BLaER1 treated with 17β-estradiol and CSF1 and Interleukin-3, amounts not matched to agents 10 nM and 100 nM (cell line): ENCODE data around the gene PDIA5.
"Not testable (repeated sequence)": the region's sequence is repeated elsewhere in the genome, so short reads cannot be mapped to it uniquely, and the experiment has no call there.

Source experiments
- H3K27ac ChIP-seq, 11 experiments: shearing (Covaris generic); formaldehyde crosslinking; 2 replicates each; pipeline ENCODE4 v1.8.1; 2022
- H3K27me3 ChIP-seq, 11 experiments: shearing (Covaris generic); formaldehyde crosslinking; 2 replicates each; pipeline ENCODE4 v1.8.1; 2022
- H3K36me3 ChIP-seq, 11 experiments: shearing (Covaris generic); formaldehyde crosslinking; 2 replicates each; pipeline ENCODE4 v1.8.1; 2022
- H3K4me1 ChIP-seq, 10 experiments: shearing (Covaris generic); formaldehyde crosslinking; 2 replicates each; pipeline ENCODE4 v1.8.1; 2022
- H3K4me2 ChIP-seq, 11 experiments: shearing (Covaris generic); formaldehyde crosslinking; 2 replicates each; pipeline ENCODE4 v1.8.1; 2022
- H3K4me3 ChIP-seq, 10 experiments: shearing (Covaris generic); formaldehyde crosslinking; 2 replicates each; pipeline ENCODE4 v1.8.1; 2022
- H3K9ac ChIP-seq, 11 experiments: shearing (Covaris generic); formaldehyde crosslinking; 2 replicates each; pipeline ENCODE4 v1.8.1; 2022
- H3K9me3 ChIP-seq, 11 experiments: shearing (Covaris generic); formaldehyde crosslinking; replicated peaks in 1 of 11; 2 replicates each; pipeline ENCODE4 v1.8.1; 2022
- H4K20me1 ChIP-seq, 11 experiments: shearing (Covaris generic); formaldehyde crosslinking; 2 replicates each; pipeline ENCODE4 v1.8.1; 2022
- Cebpa-rat ChIP-seq, 11 experiments: shearing (Covaris generic); IDR thresholded peaks; 2 replicates each; pipeline ENCODE4 v1.8.1; 2022

Gene PDIA5

DNA sequence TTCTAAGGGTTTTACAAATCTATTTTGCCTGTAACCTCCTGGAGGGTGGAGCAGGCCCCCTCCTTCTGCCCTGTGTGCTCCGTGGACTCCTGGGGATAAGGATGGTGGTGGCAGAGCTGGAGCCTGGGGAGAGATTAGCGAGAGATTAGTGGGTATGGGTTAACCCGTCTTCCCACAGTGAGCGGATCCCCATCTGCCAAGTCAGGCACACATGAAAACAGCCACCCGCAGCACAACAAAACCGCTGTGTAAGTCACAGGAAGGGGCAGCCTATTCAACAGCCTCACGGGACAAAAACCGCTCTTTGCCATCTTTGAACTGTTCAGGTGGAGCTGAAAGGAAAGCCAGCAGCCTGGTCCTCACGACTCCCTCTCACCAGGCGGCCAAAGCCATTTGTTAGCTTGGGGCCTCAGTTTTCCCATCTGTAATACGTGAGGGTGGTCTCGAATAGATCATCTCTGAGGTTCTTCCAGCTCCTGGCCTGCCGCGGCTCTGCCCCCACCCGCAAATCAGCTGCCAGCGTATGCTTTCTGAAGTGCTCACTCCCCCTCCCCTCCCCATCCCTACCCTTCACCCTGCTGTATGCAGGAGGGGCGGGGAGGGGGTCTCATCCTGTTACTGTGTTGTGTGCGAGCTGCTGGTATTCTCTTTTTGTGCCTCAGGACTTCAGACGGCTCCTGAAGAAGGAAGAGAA lies 43.6 kb downstream of the PDIA5 start:
- H3K9ac ChIP-seq: peak overlapping the region in 3 of 11 experiments; percentile 11 to 36 (median 18); a peak in 2 of 22 replicates

DNA sequence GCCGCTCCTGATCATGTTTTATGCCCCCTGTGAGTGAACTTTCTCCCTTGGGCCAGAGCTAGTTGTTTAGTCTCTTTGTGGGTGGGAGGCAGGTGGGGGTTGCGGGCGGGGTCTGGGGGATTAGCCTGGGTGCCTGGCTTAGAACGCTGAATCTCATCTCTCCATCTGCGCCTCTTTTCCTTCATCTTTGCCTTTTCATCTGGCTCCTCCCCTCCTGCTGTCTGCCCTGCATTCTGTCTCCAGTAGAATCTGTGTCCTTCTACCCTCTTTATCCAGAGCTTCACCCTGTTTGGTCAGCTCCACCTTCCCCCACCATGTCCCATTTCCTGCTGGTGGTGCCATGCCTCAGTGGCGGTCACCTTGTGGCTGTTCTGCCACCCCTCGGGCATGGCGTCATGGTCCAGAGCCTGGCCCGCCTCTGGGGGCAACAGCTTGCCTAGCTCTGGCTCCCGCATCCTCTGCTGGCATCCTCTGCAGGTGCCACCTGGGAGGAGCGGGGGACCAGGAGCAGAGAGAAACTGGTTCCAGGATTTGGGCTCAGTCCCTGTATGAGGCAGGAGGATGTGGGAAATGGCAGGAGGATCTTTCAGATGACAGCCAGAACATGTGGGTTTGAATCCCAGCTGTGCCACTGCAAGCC lies 44.3 kb downstream of the PDIA5 start:
- no peaks in the 10 kb centered on the region for H3K9me3 ChIP-seq
- TF ChIP-seq Cebpa-rat (IDR thresholded peaks at IDR 0.05): no peak
- no peak overlapping the region for H3K9ac ChIP-seq
- peaks cover 7 to 49% (median 26%) of the 10 kb centered on the region in 11 experiments for H3K27me3 ChIP-seq
- H3K4me3 ChIP-seq: peak overlapping the region in 4 of 10 experiments; percentile 26 to 42 (median 34); a peak in 2 of 20 replicates
- H3K4me2 ChIP-seq: peak overlapping the region; percentile 56 to 99 (median 86)
- peaks cover 0 to 12% (median 5%) of the 10 kb centered on the region in 11 experiments; a peak in 3 of 22 replicates for H3K36me3 ChIP-seq
- peaks cover 0 to 49% (median 23%) of the 10 kb centered on the region in 11 experiments; a peak in 14 of 22 replicates for H4K20me1 ChIP-seq
- no peak overlapping the region for H3K27ac ChIP-seq
- peaks cover 36 to 74% (median 63%) of the 10 kb centered on the region in 10 experiments for H3K4me1 ChIP-seq

More for the DNA sequence above, 43.6 kb downstream of the PDIA5 start:
- Histone ChIP-seq H3K27me3 (peaks cover 7 to 49% (median 26%) of the 10 kb centered on the region in 11 experiments), H3K4me3 (peak overlapping the region in 6 of 10 experiments; percentile 2 to 53 (median 26); a peak in 8 of 20 replicates), H3K4me1 (peaks cover 38 to 74% (median 67%) of the 10 kb centered on the region in 10 experiments), H3K36me3 (peaks cover 0 to 12% (median 5%) of the 10 kb centered on the region in 11 experiments; a peak in 2 of 22 replicates), H3K27ac (no peak overlapping the region), H3K4me2 (peak overlapping the region; percentile 56 to 99 (median 86)), H4K20me1 (peaks cover 0 to 53% (median 27%) of the 10 kb centered on the region in 11 experiments; a peak in 15 of 22 replicates), H3K9me3 (no peaks in the 10 kb centered on the region)
- no peak for TF ChIP-seq Cebpa-rat (IDR thresholded peaks at IDR 0.05)

DNA sequence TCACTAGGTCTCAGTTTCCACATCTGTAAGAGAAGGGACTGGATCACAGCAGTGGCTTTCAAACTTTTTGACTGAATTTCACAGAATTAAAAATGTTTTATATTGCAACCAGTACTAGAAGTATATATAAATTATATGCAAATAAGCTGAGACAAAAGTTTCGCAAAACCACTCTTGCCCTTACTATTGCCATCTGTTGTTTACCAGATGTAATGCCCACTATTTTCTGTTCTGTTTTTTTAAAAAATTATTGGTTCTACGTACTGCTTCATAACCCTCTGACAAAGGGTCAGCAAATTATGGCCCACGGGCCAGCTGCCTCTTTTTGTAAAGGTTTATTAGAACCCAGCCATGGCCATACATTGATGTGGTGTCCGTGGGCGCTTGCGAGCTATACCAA lies 44.8 kb downstream of the PDIA5 start:
- no peaks in the 10 kb centered on the region for H3K9me3 ChIP-seq
- peaks cover 0 to 43% (median 22%) of the 10 kb centered on the region in 11 experiments; a peak in 14 of 22 replicates for H4K20me1 ChIP-seq
- H3K4me3 ChIP-seq: no peak overlapping the region
- peak overlapping the region; percentile 43 to 99 (median 86) for H3K4me2 ChIP-seq
- 0 out of 22 replicates have a peak overlapping the region, but pooled peaks of 1 of the 11 experiments have one; percentile 13 for H3K27ac ChIP-seq
- H3K36me3 ChIP-seq: peaks cover 0 to 14% (median 3%) of the 10 kb centered on the region in 11 experiments; a peak in 3 of 22 replicates
- H3K9ac ChIP-seq: no peak overlapping the region
- H3K27me3 ChIP-seq: peaks cover 7 to 44% (median 26%) of the 10 kb centered on the region in 11 experiments
- no peak for TF ChIP-seq Cebpa-rat (IDR thresholded peaks at IDR 0.05)
- peaks cover 36 to 72% (median 61%) of the 10 kb centered on the region in 10 experiments for H3K4me1 ChIP-seq

DNA sequence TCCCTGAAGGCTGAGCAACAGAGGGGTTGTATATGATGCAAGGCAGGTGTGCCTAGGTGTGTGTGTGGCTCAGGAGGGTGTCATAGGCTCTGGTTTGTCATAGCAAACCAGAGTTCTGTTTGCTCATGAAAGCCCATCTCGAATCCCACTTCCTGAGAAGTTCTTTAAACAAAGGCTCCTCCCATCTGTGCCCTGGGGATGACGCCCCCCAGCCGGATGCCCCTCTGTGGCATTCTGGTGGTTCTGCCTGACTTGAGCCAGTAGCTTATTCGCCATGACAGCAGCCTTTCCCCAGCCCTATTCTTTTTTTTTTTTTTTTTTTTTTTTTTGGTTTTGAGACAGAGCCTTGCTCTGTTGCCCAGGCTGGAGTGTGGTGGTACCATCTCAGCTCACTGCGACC lies 45.4 kb downstream of the PDIA5 start:
- Histone ChIP-seq H3K4me3 (no peak overlapping the region), H3K36me3 (peaks cover 0 to 14% (median 0%) of the 10 kb centered on the region in 11 experiments; a peak in 3 of 22 replicates), H3K27me3 (peaks cover 7 to 42% (median 24%) of the 10 kb centered on the region in 11 experiments; a peak in 21 of 22 replicates), H3K27ac (0 out of 22 replicates have a peak overlapping the region, but pooled peaks of 1 of the 11 experiments have one; percentile 13), H3K4me1 (peaks cover 36 to 72% (median 61%) of the 10 kb centered on the region in 10 experiments), H3K9ac (no peak overlapping the region), H3K4me2 (peak overlapping the region; percentile 43 to 99 (median 86)), H4K20me1 (peaks cover 0 to 43% (median 22%) of the 10 kb centered on the region in 11 experiments; a peak in 14 of 22 replicates), H3K9me3 (no peaks in the 10 kb centered on the region)
- no peak for TF ChIP-seq Cebpa-rat (IDR thresholded peaks at IDR 0.05)

DNA sequence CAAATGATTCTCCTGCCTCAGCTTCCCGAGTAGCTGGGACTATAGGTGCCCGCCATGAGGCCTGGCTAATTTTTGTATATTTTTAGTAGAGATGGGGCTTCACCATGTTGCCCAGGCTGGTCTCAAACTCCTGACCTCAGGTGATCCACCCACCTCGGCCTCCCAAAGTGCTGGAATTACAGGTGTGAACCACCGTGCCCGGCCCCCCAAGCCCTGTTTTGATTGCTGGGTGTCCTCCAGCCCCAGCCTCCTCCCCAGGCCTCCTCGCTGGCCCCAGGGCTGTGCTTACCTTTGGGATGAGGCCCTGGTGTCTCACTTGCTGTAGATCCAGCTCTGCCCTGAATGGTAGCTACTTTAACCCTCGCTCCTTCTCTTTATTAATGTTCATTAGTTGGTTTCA lies 45.8 kb downstream of the PDIA5 start:
- not testable (repeated sequence) for H3K9ac ChIP-seq, H3K9me3 ChIP-seq, H3K4me3 ChIP-seq, H3K27ac ChIP-seq
- H3K4me1 ChIP-seq: peaks cover 36 to 72% (median 61%) of the 10 kb centered on the region in 10 experiments
- peaks cover 0 to 12% (median 0%) of the 10 kb centered on the region in 11 experiments; a peak in 4 of 22 replicates for H3K36me3 ChIP-seq
- peaks cover 0 to 43% (median 22%) of the 10 kb centered on the region in 11 experiments; a peak in 14 of 22 replicates for H4K20me1 ChIP-seq
- peaks cover 7 to 37% (median 20%) of the 10 kb centered on the region in 11 experiments; a peak in 21 of 22 replicates for H3K27me3 ChIP-seq
- H3K4me2 ChIP-seq: peak overlapping the region in 9 of 11 experiments; percentile 82 to 99 (median 87); a peak in 18 of 22 replicates

DNA sequence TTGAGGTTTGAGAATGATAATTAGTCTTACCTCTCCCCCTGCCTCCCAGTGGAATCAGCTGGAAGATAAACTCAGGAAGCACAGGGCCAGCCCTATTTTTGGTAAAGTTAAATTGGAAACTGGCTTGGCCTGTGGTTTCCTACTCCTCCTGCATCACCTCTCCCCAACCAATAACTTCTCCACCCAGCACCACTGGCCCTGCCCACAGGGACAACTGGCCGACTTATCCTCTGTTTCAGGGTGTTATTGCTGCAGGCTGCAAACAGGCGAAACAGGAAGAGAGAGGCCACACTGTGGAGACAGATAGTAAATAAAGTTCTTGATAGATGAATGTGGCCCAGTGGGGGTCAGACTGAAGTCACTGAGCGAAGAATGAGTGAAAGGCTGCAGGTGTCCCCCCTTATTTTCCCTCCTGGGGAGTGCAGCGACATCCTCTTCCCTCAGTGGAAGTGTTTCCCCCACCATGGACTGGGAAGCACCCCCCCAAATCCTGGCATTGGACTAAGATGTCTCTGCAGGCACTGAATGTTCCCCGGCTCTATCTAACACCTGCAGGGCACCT lies 47.1 kb downstream of the PDIA5 start:
- Histone ChIP-seq H3K9ac (no peak overlapping the region), H3K36me3 (peaks cover 0 to 8% (median 0%) of the 10 kb centered on the region in 11 experiments; a peak in 4 of 22 replicates), H4K20me1 (peaks cover 0 to 43% (median 22%) of the 10 kb centered on the region in 11 experiments; a peak in 14 of 22 replicates), H3K4me1 (peaks cover 36 to 71% (median 61%) of the 10 kb centered on the region in 10 experiments), H3K9me3 (no peaks in the 10 kb centered on the region), H3K4me3 (peak overlapping the region in 3 of 10 experiments; percentile 24 to 34 (median 26); a peak in 4 of 20 replicates), H3K27ac (no peak overlapping the region), H3K27me3 (peaks cover 2 to 32% (median 10%) of the 10 kb centered on the region in 11 experiments; a peak in 19 of 22 replicates), H3K4me2 (peak overlapping the region; percentile 3 to 99 (median 86))
- no peak for TF ChIP-seq Cebpa-rat (IDR thresholded peaks at IDR 0.05)

DNA sequence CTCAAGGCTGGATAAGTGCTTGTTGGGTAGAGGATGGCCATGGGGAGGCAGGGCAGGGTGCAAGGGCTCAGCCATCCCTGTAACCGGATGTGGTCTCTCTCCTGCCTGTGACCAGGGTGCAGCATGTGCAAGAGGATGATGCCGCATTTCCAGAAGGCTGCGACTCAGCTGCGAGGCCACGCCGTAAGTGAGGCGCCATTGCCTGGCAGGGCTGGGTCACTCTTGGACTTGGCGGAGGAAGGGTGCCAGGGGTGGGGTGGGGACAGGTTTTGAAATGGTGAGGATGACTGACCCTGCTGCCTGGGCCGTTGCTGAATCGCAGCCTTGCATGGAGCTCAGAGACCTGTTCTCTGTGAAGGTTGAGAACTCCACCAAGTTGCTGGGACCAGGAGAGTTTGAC lies 49.3 kb downstream of the PDIA5 start:
- no peak for TF ChIP-seq Cebpa-rat (IDR thresholded peaks at IDR 0.05)
- H3K27me3 ChIP-seq: peaks cover 0 to 12% (median 0%) of the 10 kb centered on the region in 11 experiments; a peak in 8 of 22 replicates
- H3K27ac ChIP-seq: no peak overlapping the region
- H3K9ac ChIP-seq: no peak overlapping the region
- H3K4me1 ChIP-seq: peaks cover 25 to 65% (median 59%) of the 10 kb centered on the region in 10 experiments
- no peak overlapping the region for H3K4me3 ChIP-seq
- peak overlapping the region in 4 of 11 experiments; percentile 82 to 99 (median 94); a peak in 4 of 22 replicates for H3K4me2 ChIP-seq
- H3K36me3 ChIP-seq: peaks cover 0 to 8% (median 0%) of the 10 kb centered on the region in 11 experiments; a peak in 4 of 22 replicates
- H3K9me3 ChIP-seq: no peaks in the 10 kb centered on the region
- H4K20me1 ChIP-seq: peaks cover 0 to 31% (median 12%) of the 10 kb centered on the region in 11 experiments; a peak in 13 of 22 replicates

DNA sequence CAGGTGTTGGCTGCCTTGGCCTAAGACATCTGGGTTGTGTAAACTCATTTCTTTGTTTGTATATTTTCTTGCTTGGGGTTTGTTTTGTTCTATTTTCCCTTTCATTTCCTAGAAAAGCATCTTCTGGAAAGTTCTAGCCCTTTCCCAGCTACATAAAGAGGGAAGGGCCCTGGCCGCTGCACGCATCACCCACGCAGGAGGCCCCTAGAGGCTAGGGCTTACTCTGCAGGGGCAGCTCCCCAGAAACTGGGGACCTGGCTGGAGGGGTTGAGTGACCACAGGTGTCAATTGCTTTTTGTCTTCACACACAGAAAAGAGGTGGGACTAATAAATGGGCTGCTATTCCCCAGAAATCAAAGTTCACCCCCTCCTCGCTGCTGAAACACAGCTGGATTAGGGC lies 52.6 kb downstream of the PDIA5 start:
- Histone ChIP-seq H3K36me3 (peaks cover 0 to 21% (median 3%) of the 10 kb centered on the region in 11 experiments; a peak in 7 of 22 replicates), H3K27me3 (no peaks in the 10 kb centered on the region), H3K9ac (no peak overlapping the region), H3K4me1 (peaks cover 0 to 45% (median 35%) of the 10 kb centered on the region in 10 experiments; a peak in 16 of 20 replicates), H3K27ac (no peak overlapping the region), H4K20me1 (peaks cover 0 to 9% (median 0%) of the 10 kb centered on the region in 11 experiments; a peak in 3 of 22 replicates), H3K4me3 (no peak overlapping the region), H3K4me2 (no peak overlapping the region), H3K9me3 (no peaks in the 10 kb centered on the region)
- TF ChIP-seq Cebpa-rat (IDR thresholded peaks at IDR 0.05): no peak
